Upper lobe of left lung (tissue), 4 donors: ENCODE data around the gene NCOA1.

ENCODE experiments used
- POLR2A ChIP-seq, 4 donors: fragments of 450-650 bp; IDR thresholded peaks; one replicate each; pipeline ENCODE4 v1.5.1; 2016 to 2017; ENCODE audit warnings: antibody characterized with exemption in 4 of 4, mild to moderate bottlenecking in 2 of 4
- TF ChIP-seq, protein P1 (sequence below), 6 experiments: fragments of 450-650 bp in 4 of 6; fragments of 200-600 bp in 2 of 6; sonication (generic) in 2 of 6; IDR thresholded peaks; one replicate each; pipeline ENCODE4 v1.5.1; 2016 to 2019; ENCODE audit warnings: antibody characterized with exemption in 6 of 6

DNA sequence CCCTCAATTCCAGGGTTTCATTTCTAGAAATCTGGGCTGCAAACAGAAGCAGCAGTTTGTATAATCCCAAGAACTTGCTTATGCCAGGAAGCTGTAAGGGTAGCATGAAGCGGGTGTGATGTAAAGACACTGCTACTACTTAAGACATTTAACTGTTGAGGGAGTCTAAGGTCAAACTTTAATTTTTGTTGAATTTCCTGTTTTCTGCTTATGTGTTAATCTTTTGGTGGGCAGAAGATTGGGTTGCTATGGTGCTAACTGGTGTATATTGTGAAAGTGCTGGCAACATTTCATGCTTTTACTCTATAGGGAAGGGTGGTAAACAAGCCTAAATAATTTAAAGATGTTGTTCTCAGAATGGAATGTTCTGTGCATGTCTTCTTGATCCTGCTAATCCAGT is 2.7 kb downstream of the NCOA1 start:
- TF ChIP-seq, protein P1, sequence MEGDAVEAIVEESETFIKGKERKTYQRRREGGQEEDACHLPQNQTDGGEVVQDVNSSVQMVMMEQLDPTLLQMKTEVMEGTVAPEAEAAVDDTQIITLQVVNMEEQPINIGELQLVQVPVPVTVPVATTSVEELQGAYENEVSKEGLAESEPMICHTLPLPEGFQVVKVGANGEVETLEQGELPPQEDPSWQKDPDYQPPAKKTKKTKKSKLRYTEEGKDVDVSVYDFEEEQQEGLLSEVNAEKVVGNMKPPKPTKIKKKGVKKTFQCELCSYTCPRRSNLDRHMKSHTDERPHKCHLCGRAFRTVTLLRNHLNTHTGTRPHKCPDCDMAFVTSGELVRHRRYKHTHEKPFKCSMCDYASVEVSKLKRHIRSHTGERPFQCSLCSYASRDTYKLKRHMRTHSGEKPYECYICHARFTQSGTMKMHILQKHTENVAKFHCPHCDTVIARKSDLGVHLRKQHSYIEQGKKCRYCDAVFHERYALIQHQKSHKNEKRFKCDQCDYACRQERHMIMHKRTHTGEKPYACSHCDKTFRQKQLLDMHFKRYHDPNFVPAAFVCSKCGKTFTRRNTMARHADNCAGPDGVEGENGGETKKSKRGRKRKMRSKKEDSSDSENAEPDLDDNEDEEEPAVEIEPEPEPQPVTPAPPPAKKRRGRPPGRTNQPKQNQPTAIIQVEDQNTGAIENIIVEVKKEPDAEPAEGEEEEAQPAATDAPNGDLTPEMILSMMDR (IDR thresholded peaks at IDR 0.05): no peak
- TF ChIP-seq POLR2A (IDR thresholded peaks at IDR 0.05): no peak
